BJ (cell line): ENCODE data around the gene PRSS16. TPM values are rescaled to one million over a fixed set of nuclear protein-coding genes. Genes with fewer than 3 reads are reported as not detected.

Experiments
- CTCF ChIA-PET: fragments of 350-600 bp; formaldehyde crosslinking; extraction: SDS; loops from one replicate; lab custom pipeline; 2021; ENCODE audit warnings: antibody characterized with exemption, inconsistent platforms; lab: Yijun Ruan, JAX
- POLR2A ChIA-PET: fragments of 300-600 bp; sonication (Branson Sonifier 250); formaldehyde crosslinking; extraction: SDS; loops from one replicate; lab custom pipeline; 2021; ENCODE audit warnings: antibody characterized with exemption; lab: Charles Lee
- DNase-seq: peaks from one replicate; pipeline ENCODE4 v3.0.0-alpha.2; 2011; ENCODE audit warnings: low read depth
- H3K27me3 ChIP-seq: 2 replicates; pipeline ENCODE4 v1.6.0; 2011; ENCODE audit warnings: low read length; ENCODE audit not compliant: control insufficient read depth, insufficient read depth
- H3K36me3 ChIP-seq: 2 replicates; pipeline ENCODE4 v1.5.1; 2011; ENCODE audit warnings: low read length; ENCODE audit not compliant: control insufficient read depth, insufficient read depth
- H3K4me3 ChIP-seq: 2 replicates; pipeline ENCODE4 v1.5.1; 2011; ENCODE audit warnings: low read depth, mild to moderate bottlenecking, control low read depth, low read length
- polyA plus RNA-seq: library from polyadenylated mRNA; depleted of rRNA; stranded (reverse); fragments of >200 nt; gene quantifications from 2 replicates; pipeline ENCODE4 v1.2.3, GENCODE V29; 2011
- TF ChIP-seq, protein P1 (sequence below): IDR thresholded peaks from 2 replicates; pipeline ENCODE4 v1.5.1; 2011; ENCODE audit warnings: low read depth, mild to moderate bottlenecking, control low read depth, inconsistent platforms, low read length, moderate library complexity; ENCODE audit not compliant: insufficient read depth

PRSS16 gene
- polyA plus RNA-seq, 1 experiment = 0.23 TPM

DNA sequence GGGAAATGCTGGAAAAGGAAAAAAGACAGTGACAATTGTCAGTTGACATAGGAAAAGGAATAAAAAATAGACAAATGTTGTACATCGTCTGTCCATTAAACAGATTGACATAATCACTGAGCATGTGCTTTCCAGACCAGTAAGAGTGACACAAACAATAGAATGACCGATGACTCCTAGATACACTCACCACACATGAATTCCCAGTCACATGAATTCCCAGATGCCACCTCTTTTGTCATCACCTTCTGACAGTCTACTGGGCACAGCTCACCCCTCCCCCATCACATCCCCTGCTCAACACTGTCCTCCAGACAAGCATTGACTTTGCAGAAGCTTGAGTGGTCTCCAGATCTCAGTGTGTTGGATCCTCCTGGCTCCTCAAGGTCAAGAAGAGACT, 38.6 kb downstream of the PRSS16 start:
- Histone ChIP-seq H3K4me3 (no peak overlapping the region), H3K27me3 (peaks cover 31% of the 10 kb centered on the region), H3K36me3 (no peaks in the 10 kb centered on the region)
- ChIA-PET POLR2A (no interaction called here), CTCF (no interaction called here)
- TF ChIP-seq, protein P1, sequence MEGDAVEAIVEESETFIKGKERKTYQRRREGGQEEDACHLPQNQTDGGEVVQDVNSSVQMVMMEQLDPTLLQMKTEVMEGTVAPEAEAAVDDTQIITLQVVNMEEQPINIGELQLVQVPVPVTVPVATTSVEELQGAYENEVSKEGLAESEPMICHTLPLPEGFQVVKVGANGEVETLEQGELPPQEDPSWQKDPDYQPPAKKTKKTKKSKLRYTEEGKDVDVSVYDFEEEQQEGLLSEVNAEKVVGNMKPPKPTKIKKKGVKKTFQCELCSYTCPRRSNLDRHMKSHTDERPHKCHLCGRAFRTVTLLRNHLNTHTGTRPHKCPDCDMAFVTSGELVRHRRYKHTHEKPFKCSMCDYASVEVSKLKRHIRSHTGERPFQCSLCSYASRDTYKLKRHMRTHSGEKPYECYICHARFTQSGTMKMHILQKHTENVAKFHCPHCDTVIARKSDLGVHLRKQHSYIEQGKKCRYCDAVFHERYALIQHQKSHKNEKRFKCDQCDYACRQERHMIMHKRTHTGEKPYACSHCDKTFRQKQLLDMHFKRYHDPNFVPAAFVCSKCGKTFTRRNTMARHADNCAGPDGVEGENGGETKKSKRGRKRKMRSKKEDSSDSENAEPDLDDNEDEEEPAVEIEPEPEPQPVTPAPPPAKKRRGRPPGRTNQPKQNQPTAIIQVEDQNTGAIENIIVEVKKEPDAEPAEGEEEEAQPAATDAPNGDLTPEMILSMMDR = no peak
- no peak for DNase-seq

DNA sequence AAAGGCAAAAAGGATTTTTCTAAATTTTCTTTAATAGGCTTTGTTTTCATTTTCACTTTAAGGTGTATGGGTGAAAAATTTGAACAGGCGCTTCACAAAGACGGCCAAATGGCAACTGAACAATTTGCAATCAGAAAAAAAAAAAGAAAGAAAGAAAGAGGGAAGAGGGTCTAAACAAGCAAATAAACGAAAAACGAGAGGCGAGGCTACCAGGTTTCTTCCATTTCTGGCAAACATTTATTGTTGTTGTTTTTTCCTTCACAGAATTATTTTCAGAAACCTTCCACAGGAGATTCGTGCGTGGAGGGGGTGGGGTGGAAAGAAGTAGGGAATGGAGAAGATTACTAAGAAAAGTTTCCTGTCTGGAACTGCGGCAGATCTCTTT, 40.2 kb downstream of the PRSS16 start:
- Histone ChIP-seq H3K36me3 (no peaks in the 10 kb centered on the region), H3K27me3 (peaks cover 33% of the 10 kb centered on the region), H3K4me3 (no peak overlapping the region)
- TF ChIP-seq, protein P1 = no peak
- ChIA-PET POLR2A (no interaction called here), CTCF (no interaction called here)
- no peak for DNase-seq

GRCh38 chr6:27288136-27289044, 40.9 kb downstream of the PRSS16 start:
- CTCF ChIA-PET = no interaction called here
- no peak overlapping the region for H3K4me3 ChIP-seq
- DNase-seq = no peak
- TF ChIP-seq, protein P1 = no peak
- POLR2A ChIA-PET = no interaction called here
- H3K27me3 ChIP-seq = peaks cover 27% of the 10 kb centered on the region
- no peaks in the 10 kb centered on the region for H3K36me3 ChIP-seq

- Histone ChIP-seq H3K36me3 (no peaks in the 10 kb centered on the region), H3K4me3 (no peak overlapping the region), H3K27me3 (peaks cover 21% of the 10 kb centered on the region)
- TF ChIP-seq, protein P1 = no peak
- ChIA-PET CTCF (interaction anchor here (1.2 kb wide), 1 partner anchor 12 kb away, joined by 3 read pairs; no protein-coding TSS in a partner anchor), POLR2A (no interaction called here)
- DNase-seq = no peak
Observed at GRCh38 chr6:27290065-27290849, 42.8 kb downstream of the PRSS16 start.

DNA sequence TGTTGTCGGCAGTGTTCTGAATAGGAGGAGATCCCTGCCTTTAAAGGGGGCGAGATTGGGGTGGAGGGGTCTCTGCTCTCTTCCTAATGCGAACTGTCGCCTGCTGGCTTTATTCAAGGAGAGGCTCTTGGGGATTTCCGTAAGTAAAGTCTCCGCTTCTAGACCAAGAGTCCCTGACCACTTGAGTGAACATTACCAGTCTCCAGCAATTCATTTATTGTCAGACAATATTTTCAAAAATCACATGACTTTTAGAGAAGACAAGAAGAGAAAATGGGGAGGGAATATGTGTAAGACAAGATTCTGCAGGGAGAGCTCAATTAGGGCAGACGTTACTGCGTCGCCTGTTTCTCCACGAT, 43.3 kb downstream of the PRSS16 start:
- H3K4me3 ChIP-seq = no peak overlapping the region
- CTCF ChIA-PET = interaction anchor here (1.2 kb wide), 1 partner anchor 12 kb away, joined by 3 read pairs; no protein-coding TSS in a partner anchor
- peaks cover 20% of the 10 kb centered on the region for H3K27me3 ChIP-seq
- DNase-seq = no peak
- TF ChIP-seq, protein P1 = no peak
- POLR2A ChIA-PET = no interaction called here
- H3K36me3 ChIP-seq = no peaks in the 10 kb centered on the region
